SK-N-SH (cell line): Measurements from ENCODE around the gene CSTPP1. TPM values are rescaled to one million over a fixed set of nuclear protein-coding genes. Genes with fewer than 3 reads are reported as not detected.
"Not testable (repeated sequence)": the region's sequence is repeated elsewhere in the genome, so short reads cannot be mapped to it uniquely, and the experiment has no call there.

Source experiments
- CTCF ChIA-PET: fragments of 300-600, 350-600 bp; formaldehyde crosslinking; extraction: SDS; loops from one replicate; lab custom pipeline; 2021; lab: Yijun Ruan, JAX
- POLR2A ChIA-PET: fragments of 350-600 bp; sonication (Branson Sonifier 250); formaldehyde crosslinking; extraction: SDS; loops from one replicate; lab custom pipeline; 2020; ENCODE audit warnings: antibody characterized with exemption, inconsistent platforms; lab: Yijun Ruan, JAX
- DNase-seq: peaks from one replicate; pipeline ENCODE4 v3.0.0; 2012
- H2AFZ ChIP-seq: fragments of 200-600 bp; sonication (generic); 2 replicates; pipeline ENCODE4 v1.8.1; 2016; ENCODE audit warnings: antibody characterized with exemption, mild to moderate bottlenecking, low read depth
- H3F3A ChIP-seq: fragments of 200-600 bp; sonication (generic); replicated peaks from 2 replicates; pipeline ENCODE3; 2016; ENCODE audit warnings: antibody characterized with exemption, mild to moderate bottlenecking; ENCODE audit not compliant: insufficient read depth
- H3K27ac ChIP-seq, 2 experiments: fragments of 200-500 bp in 1 of 2; fragments of 200-600 bp in 1 of 2; sonication (Bioruptor generic) in 1 of 2; sonication (generic), shearing (Covaris generic) in 1 of 2; 2 replicates each; pipeline versions ENCODE4 v1.5.1 to v1.6.1; 2014 to 2016; ENCODE audit warnings: low read depth in 2 of 2, inconsistent platforms in 1 of 2, low read length in 1 of 2, mild to moderate bottlenecking in 1 of 2, mixed read lengths in 1 of 2
- H3K27me3 ChIP-seq: fragments of 200-600 bp; sonication (generic), shearing (Covaris generic); 2 replicates; pipeline ENCODE4 v1.6.1; 2016; ENCODE audit warnings: mixed run types; ENCODE audit not compliant: insufficient read depth
- H3K36me3 ChIP-seq, 2 experiments: fragments of 200-500 bp in 1 of 2; fragments of 200-600 bp in 1 of 2; sonication (Bioruptor generic) in 1 of 2; sonication (generic) in 1 of 2; replicated peaks in 1 of 2; 2 replicates each; pipeline versions ENCODE3 to v1.5.1; 2014 to 2016; ENCODE audit warnings: low read length in 1 of 2, mild to moderate bottlenecking in 1 of 2; ENCODE audit not compliant: insufficient read depth in 2 of 2, control insufficient read depth in 1 of 2
- H3K4me1 ChIP-seq, 2 experiments: fragments of 200-500 bp in 1 of 2; fragments of 200-600 bp in 1 of 2; sonication (Bioruptor generic) in 1 of 2; sonication (generic), shearing (Covaris generic) in 1 of 2; 2 replicates each; pipeline versions ENCODE4 v1.5.1 to v1.6.1; 2014 to 2016; ENCODE audit warnings: low read depth in 1 of 2, low read length in 1 of 2, mixed run types in 1 of 2; ENCODE audit not compliant: insufficient read depth in 2 of 2, control insufficient read depth in 1 of 2
- H3K4me2 ChIP-seq: fragments of 200-600 bp; sonication (generic), shearing (Covaris generic); 2 replicates; pipeline ENCODE4 v1.6.1; 2017; ENCODE audit warnings: mixed run types
- H3K4me3 ChIP-seq, 2 experiments: fragments of 200-500 bp in 1 of 2; fragments of 200-600 bp in 1 of 2; sonication (Bioruptor generic) in 1 of 2; sonication (generic), shearing (Covaris generic) in 1 of 2; 2 replicates each; pipeline versions ENCODE4 v1.5.1 to v1.8.1; 2014 to 2016; ENCODE audit warnings: low read depth in 2 of 2, inconsistent platforms in 1 of 2, low read length in 1 of 2, mild to moderate bottlenecking in 1 of 2, mixed read lengths in 1 of 2, moderate library complexity in 1 of 2
- H3K79me2 ChIP-seq: fragments of 200-600 bp; sonication (generic); 2 replicates; pipeline ENCODE4 v1.8.1; 2017; ENCODE audit warnings: mild to moderate bottlenecking; ENCODE audit not compliant: insufficient read depth
- H3K9ac ChIP-seq: fragments of 200-600 bp; sonication (generic); 2 replicates; pipeline ENCODE4 v1.6.1; 2017; ENCODE audit warnings: mixed run types
- H3K9me2 ChIP-seq: fragments of 200-600 bp; sonication (generic); 2 replicates; pipeline ENCODE4 v1.6.1; 2017; ENCODE audit warnings: mixed run types
- H3K9me3 ChIP-seq: fragments of 200-600 bp; sonication (generic); 2 replicates; pipeline ENCODE4 v1.6.1; 2017; ENCODE audit warnings: mixed run types, mild to moderate bottlenecking, moderate library complexity
- H4K20me1 ChIP-seq: fragments of 200-600 bp; sonication (generic); 2 replicates; pipeline ENCODE4 v1.6.1; 2017; ENCODE audit warnings: mild to moderate bottlenecking, mixed run types; ENCODE audit not compliant: insufficient read depth
- EP300 ChIP-seq, 2 experiments: IDR thresholded peaks; 2 replicates each; pipeline versions ENCODE4 v1.4.0 to v1.6.1; 2012; ENCODE audit warnings: borderline replicate concordance in 1 of 2, low read depth in 1 of 2, low read length in 1 of 2
- FOSL2 ChIP-seq: IDR thresholded peaks from 2 replicates; pipeline ENCODE4 v1.4.0; 2012; ENCODE audit warnings: low read depth, mild to moderate bottlenecking, moderate library complexity, borderline replicate concordance
- GATA2 ChIP-seq: sonication (generic); formaldehyde crosslinking; IDR thresholded peaks from 2 replicates; pipeline ENCODE4 v1.5.0; 2020; ENCODE audit warnings: mild to moderate bottlenecking, missing genetic modification reagents
- JUND ChIP-seq: IDR thresholded peaks from 2 replicates; pipeline ENCODE4 v1.4.0; 2012
- MAX ChIP-seq: IDR thresholded peaks from 2 replicates; pipeline ENCODE4 v1.4.0; 2012; ENCODE audit warnings: low read depth
- MEF2A ChIP-seq: IDR thresholded peaks from 2 replicates; pipeline ENCODE4 v1.4.0; 2012; ENCODE audit warnings: low read depth, borderline replicate concordance
- NFIC ChIP-seq: IDR thresholded peaks from 2 replicates; pipeline ENCODE4 v1.4.0; 2012; ENCODE audit warnings: borderline replicate concordance
- POLR2AphosphoS5 ChIP-seq: IDR thresholded peaks from 2 replicates; pipeline ENCODE4 v1.6.1; 2012; ENCODE audit warnings: low read depth, low read length
- RAD21 ChIP-seq: IDR thresholded peaks from 2 replicates; pipeline ENCODE4 v1.6.1; 2012; ENCODE audit warnings: mild to moderate bottlenecking, low read length
- REST ChIP-seq: IDR thresholded peaks from 2 replicates; pipeline ENCODE4 v1.6.1; 2012; ENCODE audit warnings: mild to moderate bottlenecking, low read depth, low read length, moderate library complexity
- RXRA ChIP-seq: IDR thresholded peaks from 2 replicates; pipeline ENCODE4 v1.4.0; 2012; ENCODE audit warnings: low read depth, mild to moderate bottlenecking, borderline replicate concordance
- TCF12 ChIP-seq: IDR thresholded peaks from 2 replicates; pipeline ENCODE4 v1.4.0; 2012
- TEAD4 ChIP-seq: IDR thresholded peaks from 2 replicates; pipeline ENCODE4 v1.4.0; 2012; ENCODE audit warnings: mild to moderate bottlenecking, borderline replicate concordance; ENCODE audit not compliant: insufficient read depth
- YY1 ChIP-seq: IDR thresholded peaks from 2 replicates; pipeline ENCODE4 v1.4.0; 2012; ENCODE audit warnings: low read depth, mild to moderate bottlenecking
- ZBTB33 ChIP-seq: IDR thresholded peaks from 2 replicates; pipeline ENCODE4 v1.4.0; 2012; ENCODE audit warnings: low read depth, borderline replicate concordance
- WGBS: methylation state at CpG from one replicate; pipeline ENCODE4 v1.1.6; 2017; ENCODE audit warnings: low lambda C conversion rate; 5-methylcytosine and 5-hydroxymethylcytosine counted together
- polyA plus RNA-seq, 3 experiments: library from polyadenylated mRNA; depleted of rRNA; stranded (reverse); fragments of >200 nt; gene quantifications; 2 replicates each; pipeline ENCODE4 v1.2.3, GENCODE V29; 2012
- TF ChIP-seq, protein P1 (sequence below): IDR thresholded peaks from 2 replicates; pipeline ENCODE4 v1.4.0; 2012; ENCODE audit warnings: low read depth, borderline replicate concordance
- TF ChIP-seq, protein P2 (sequence below): IDR thresholded peaks from 2 replicates; pipeline ENCODE4; 2012

Gene CSTPP1
- polyA plus RNA-seq, 1 of the 3 experiments (the other 2 are of a cell fraction), result 85.7 TPM

- Histone ChIP-seq H3K27me3 (no peaks in the 10 kb centered on the region), H3K79me2 (peaks cover 11% of the 10 kb centered on the region), H3K27ac (peak overlapping the region; percentile 8 to 98; a peak in 3 of 4 replicates), H2AFZ (peak overlapping the region; percentile 42), H3K4me2 (peak overlapping the region; percentile 52), H3K4me1 (peaks cover 16 to 22% of the 10 kb centered on the region in 2 experiments; a peak in 3 of 4 replicates), H3F3A (peaks cover 35% of the 10 kb centered on the region), H3K4me3 (no peak overlapping the region), H3K9me3 (no peaks in the 10 kb centered on the region), H3K9me2 (no peaks in the 10 kb centered on the region), H4K20me1 (no peaks in the 10 kb centered on the region), H3K9ac (peak overlapping the region; percentile 59; the same call in 1 of the 2 replicates), H3K36me3 (no peaks in the 10 kb centered on the region)
- ChIA-PET POLR2A (no interaction called here), CTCF (interaction anchor here (0.9 to 10.0 kb wide), 9 partner anchors 16 to 234 kb away, joined by 3 to 170 read pairs (median 4); partner anchors contain the start of gene CSTPP1)
- WGBS, result 17% methylated on average over 4 of the region's 4 CpGs
- no peak for DNase-seq
- peak; percentile 51; the same call in 1 of the 2 replicates for TF ChIP-seq ZBTB33
- peak; percentile 90 for TF ChIP-seq JUND
- TF ChIP-seq RAD21, result no peak
- peak; percentile 25; the same call in 1 of the 2 replicates for TF ChIP-seq POLR2AphosphoS5
- peak in 1 of 2 experiments; percentile 52; a peak in 1 of 4 replicates for TF ChIP-seq EP300 (IDR thresholded peaks at IDR 0.05; ENCODE audit: borderline replicate concordance in 1 of 2, low read depth in 1 of 2, low read length in 1 of 2)
- peak; percentile 77; the same call in 1 of the 2 replicates for TF ChIP-seq RXRA
- TF ChIP-seq REST, result peak; percentile 66
- peak; percentile 74 for TF ChIP-seq TCF12
- TF ChIP-seq TEAD4, result 0 out of 2 replicates have a peak, but pooled peaks have one; percentile 22
- TF ChIP-seq, protein P1, sequence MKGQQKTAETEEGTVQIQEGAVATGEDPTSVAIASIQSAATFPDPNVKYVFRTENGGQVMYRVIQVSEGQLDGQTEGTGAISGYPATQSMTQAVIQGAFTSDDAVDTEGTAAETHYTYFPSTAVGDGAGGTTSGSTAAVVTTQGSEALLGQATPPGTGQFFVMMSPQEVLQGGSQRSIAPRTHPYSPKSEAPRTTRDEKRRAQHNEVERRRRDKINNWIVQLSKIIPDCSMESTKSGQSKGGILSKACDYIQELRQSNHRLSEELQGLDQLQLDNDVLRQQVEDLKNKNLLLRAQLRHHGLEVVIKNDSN, result no peak
- peak; percentile 14; the same call in 1 of the 2 replicates for TF ChIP-seq MEF2A
- peak; percentile 51; the same call in 1 of the 2 replicates for TF ChIP-seq MAX
- peak; percentile 94 for TF ChIP-seq NFIC
- TF ChIP-seq, protein P2, sequence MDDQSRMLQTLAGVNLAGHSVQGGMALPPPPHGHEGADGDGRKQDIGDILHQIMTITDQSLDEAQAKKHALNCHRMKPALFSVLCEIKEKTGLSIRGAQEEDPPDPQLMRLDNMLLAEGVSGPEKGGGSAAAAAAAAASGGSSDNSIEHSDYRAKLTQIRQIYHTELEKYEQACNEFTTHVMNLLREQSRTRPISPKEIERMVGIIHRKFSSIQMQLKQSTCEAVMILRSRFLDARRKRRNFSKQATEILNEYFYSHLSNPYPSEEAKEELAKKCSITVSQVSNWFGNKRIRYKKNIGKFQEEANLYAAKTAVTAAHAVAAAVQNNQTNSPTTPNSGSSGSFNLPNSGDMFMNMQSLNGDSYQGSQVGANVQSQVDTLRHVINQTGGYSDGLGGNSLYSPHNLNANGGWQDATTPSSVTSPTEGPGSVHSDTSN, result peak; percentile 62
- peak; percentile 96 for TF ChIP-seq FOSL2
- TF ChIP-seq GATA2 (CRISPR knock-in tag), result no peak
- no peak for TF ChIP-seq YY1
Observed at GRCh38 chr11:46920755-46921154, 15.8 kb upstream of the CSTPP1 start.

DNA sequence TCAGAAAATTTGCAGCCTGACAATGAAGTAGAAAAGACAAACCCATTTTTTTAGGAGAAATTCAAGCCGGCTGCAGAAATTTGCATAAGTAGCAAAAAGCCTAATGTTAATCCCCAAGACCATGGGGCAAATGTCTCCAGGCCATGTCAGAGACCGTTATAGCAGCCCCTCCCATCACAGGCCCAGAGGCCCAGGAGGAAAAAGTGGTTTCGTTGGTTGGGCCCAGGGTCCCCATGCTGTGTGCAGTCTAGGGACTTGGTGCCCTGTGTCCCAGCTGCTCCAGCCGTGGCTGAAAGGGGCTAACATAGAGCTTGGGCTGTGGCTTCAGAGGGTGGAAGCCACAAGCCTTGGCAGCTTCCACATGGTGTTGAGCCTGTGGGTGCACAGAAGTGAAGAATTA, 8.6 kb upstream of the CSTPP1 start:
- H3K79me2 ChIP-seq, H3K27ac ChIP-seq, H3K4me3 ChIP-seq, POLR2A ChIA-PET, H3K9ac ChIP-seq, DNase-seq, H3K4me1 ChIP-seq, H3K4me2 ChIP-seq, H4K20me1 ChIP-seq, H2AFZ ChIP-seq, H3K36me3 ChIP-seq, H3K9me3 ChIP-seq, H3K9me2 ChIP-seq, H3K27me3 ChIP-seq, H3F3A ChIP-seq: not testable (repeated sequence)
- CTCF ChIA-PET, result interaction anchor here (0.9 to 3.6 kb wide), 3 partner anchors 9 to 225 kb away, joined by 3 to 17 read pairs (median 3); no protein-coding TSS in a partner anchor
- WGBS, result 79% methylated on average over 4 of the region's 4 CpGs
